NCI-H1417 (cell line): ENCODE results near the gene UBL7.
"Not testable (repeated sequence)": the region's sequence is repeated elsewhere in the genome, so short reads cannot be mapped to it uniquely, and the experiment has no call there.

Experiments used
- DNase-seq, 3 experiments: peaks; one replicate each; lab custom pipeline; 2025; lab: John Stamatoyannopoulos, UW

UBL7 gene

DNA sequence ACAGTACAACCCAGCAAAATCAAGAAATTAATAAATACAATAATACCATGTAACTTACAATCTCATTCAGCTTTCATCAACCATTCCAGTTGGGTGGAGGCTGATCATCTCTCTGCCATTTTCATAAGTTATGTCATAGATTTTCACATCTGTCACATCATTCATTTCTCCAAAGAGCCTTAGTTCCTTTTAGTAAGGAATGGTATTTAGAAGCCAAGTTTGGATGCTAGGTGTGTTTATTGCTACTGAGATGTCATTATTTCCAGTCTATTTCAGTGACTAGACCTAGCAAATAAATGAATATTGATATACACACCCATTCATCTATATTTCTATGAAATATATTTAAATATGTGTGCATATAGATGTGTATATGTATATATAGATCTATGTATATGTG lies 2.7 kb upstream of the UBL7 start:
- no peak for DNase-seq

DNA sequence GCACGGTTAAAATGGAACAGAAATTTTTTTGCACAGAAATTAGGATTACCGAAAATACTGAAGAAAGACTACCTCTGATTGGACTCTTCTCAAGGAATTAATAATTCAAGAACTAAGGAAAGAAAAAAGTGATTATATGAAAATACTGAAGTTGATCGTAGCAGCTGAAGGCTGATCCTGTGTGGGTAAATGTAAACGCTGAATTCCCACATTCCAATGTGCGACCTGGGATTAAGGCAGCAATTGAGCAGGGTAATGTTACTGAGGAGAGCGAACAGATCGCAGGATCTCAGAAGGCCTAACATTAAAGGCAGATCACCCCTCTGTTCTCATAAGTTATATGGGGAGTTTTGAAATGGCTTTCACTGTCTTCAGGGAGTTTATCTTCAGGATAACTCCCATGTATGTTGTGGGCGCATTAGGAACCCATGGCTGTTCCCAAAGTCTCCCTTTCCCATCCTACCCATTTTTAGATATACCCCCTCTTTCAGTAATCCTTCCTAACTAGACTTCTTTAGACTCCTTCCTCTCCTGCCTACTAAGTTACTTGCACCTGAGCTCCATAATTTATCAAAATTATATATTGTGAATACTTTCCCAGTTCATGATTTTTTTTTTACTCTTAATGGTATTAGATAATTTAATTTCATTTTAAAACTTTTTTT lies 1.0 kb upstream of the UBL7 start:
- peak in 1 of 3 experiments; percentile 61 for DNase-seq

DNA sequence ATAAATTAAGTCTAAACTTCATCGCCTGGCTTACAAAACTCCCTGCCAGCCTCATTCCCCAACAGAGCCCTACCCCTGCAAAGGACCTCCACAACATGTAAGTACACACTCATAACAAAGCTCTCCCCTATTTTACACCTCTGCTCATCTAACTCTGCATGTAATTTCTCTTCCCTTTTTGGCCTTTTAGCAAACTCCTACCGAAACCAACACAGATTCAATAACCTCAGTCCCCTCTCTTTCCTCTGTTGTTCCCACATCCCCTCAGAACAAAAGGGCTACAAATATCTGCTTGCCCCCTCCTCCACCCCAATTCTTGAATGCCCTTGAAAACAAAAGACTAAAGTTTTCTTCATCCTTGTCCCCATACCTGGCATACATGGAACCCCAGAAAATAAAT lies 662 bp downstream of the UBL7 start:
- DNase-seq, result no peak

DNA sequence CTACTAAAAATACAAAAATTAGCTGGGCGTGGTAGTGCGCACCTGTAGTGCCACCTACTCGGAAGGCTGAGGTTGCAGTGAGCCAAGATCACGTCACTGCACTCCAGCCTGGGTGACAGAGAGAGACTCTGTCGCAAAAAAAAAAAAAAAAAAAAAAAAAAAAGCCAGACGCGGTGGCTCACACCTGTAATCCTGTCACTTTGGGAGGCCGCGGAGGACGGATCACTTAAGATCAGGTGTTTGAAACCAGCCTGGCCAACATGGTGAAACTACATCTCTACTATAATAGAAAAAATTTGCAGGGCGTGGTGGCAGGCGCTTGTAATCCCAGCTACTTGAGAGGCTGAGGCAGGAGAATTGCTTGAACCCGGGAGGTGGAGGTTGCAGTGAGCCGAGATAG lies 1.2 kb downstream of the UBL7 start:
- not testable (repeated sequence) for DNase-seq

DNA sequence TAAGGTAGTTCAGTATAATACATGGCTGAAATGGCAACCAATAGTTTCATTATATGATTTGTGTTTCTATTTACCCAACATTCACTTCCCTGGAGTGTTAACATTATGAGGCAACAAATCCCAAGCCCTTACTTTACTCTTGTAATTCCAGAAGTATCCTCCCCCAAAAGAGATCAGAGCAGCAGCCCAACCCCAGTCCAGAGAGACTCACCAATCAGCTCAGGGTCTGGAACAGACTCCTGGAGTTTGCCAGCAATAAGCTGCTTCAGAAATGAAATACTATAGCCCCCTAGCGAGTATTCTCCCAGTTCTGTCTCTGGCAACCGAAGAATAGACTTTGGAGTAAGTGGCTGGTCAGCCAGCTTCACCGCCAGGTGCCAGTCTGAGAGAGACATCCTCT lies 2.5 kb downstream of the UBL7 start:
- DNase-seq, result no peak

DNA sequence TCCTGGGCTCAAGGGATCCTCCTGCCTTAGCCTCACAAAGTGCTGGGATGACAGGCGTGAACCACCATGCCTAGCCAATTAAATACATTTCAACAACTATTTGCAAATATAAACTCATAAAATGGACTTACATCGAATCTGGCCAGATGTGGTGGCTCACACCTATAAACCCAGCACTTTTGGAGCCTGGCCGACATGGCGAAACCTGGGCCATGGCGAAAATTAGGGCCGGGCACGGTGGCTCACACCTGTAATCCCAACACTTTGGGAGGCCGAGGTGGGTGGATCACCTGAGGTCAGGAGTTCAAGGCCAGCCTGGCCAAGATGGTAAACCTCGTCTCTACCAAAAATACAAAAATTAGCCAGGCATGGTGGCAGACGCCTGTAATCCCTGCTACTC lies 3.9 kb downstream of the UBL7 start:
- not testable (repeated sequence) for DNase-seq

DNA sequence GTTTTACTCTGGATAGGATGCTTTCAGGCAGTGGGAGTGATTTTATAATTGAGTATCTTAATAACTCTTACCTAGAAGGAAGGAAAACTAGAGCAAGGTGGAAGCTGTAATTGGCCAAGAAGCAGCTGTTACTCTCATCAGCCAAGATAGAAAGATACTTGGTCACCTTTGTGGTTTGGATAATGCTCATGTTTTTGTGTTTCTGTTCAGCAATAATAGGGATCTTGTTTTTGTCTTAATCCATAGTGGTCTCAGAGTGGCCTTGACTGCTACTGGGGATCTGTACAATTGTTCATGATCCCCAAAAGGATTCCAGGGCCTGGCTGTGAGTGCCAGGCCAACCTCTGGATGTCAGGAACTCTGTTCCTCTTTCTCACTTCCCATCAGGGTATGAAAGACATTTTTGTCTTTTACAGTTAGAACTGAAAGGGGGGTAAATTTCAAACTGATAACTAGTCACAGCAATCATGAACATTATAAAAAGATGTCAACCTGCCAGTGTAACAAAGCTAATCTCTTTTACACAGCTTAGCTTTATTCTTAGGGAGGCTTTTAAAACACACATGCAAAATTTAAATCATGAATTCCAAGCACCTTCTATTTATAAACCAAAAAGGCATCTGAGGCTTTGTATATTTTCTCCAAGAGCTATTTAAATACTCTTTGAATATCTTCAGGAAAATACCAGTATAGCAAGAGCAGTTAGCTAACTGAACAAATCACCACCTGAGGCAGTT lies 6.0 kb downstream of the UBL7 start:
- DNase-seq, result no peak

DNA sequence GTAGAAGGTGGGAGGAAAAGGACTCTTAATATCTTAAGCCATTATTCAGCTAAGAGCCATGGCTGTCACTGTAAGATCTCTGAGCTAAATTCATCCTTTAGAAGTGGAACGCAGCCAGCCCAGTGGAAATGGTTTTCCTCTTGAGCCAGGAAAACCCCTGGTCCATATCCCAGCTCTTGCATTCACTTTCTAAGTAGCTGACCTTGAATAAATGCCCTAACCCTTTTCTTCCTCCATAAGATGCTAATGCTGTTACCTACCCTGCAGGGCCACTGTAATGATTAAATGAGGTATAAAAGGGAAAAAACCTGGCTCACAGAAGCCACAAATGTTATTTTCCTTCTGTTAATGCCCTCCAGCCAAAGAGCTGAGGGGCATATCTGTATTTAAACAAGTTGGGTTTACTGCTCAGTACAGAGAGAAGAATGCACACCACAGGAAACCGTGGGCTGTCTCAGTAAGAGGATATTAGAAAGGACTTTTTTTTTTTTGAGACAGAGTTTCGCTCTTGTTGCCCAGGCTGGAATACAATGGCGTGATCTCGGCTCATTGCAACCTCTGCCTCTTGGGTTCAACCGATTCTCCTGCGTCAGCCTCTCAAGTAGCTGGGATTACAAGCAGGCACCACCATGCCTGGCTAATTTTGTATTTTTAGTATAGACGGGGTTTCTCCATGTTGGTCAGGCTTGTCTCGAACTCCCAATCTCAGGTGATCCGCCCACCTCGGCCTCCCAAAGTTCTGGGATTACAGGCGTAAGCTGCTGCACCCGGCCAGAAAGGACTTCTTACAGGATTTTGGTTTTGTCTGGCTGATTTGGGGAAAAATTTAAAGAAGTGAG lies 6.8 kb downstream of the UBL7 start:
- DNase-seq, result no peak

DNA sequence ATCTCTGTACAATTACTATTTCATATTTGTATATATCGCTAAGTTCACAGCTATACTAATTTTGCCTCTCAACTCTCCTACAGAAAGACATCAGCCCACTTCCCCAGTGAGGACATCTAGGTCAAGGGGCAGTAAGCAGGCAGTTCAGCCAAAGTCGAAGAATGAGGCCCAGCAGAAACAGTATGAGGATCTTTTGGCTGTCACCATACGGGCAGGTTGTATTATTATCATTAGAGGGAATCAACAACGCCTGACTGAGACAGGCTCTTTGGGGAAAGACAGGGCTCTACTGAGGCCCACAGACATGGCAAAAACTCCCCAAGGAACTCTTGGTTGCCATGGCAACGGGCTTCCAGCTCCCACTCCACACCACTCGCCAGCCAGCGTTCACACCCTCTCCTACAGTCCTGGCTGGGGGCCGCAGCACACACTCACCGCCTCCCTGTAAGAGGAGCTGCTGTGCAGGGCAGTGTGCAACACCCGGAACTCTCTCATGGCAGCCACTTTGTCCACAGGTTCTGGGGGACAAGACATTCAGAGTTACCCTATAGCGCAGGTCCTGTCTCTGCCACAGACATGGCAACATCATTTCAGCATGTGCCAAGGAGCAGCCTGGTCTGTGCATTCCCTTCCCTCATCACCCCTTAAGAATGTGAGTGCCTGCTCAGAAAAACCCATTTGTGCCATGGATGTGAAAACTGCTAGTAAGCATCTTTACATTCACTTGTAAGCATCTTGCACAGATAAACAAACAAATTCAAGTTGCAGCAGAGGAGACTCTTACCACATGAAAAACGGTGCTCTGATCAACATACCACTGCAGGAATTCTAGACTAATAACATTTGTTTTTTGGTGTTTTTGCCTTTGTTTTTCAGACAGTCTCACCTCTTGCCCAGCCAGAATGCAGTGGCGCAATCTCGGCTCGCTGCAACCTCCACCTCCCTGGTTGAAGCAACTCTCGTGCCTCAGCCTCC lies 8.8 kb downstream of the UBL7 start:
- DNase-seq, result peak in 1 of 3 experiments; percentile 48

DNA sequence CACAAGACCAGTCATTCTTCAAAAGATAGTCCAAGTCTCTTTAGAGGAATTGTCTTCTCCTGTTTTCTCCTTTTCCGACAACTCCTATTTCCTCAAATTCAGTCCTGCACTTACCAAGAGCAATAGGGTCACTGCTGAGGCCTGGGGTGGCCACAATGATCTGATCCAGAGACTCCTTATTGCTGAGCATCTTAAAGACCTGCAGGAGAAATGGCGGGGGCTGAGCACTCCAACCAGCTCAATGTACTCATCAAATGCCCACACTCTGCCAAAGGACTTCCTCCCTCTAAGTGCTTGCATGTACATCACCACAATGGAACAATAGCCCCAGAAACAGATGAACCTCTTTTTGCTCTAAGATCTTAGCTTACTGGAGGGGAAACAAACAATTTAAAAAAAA lies 9.6 kb downstream of the UBL7 start:
- DNase-seq, result no peak

DNA sequence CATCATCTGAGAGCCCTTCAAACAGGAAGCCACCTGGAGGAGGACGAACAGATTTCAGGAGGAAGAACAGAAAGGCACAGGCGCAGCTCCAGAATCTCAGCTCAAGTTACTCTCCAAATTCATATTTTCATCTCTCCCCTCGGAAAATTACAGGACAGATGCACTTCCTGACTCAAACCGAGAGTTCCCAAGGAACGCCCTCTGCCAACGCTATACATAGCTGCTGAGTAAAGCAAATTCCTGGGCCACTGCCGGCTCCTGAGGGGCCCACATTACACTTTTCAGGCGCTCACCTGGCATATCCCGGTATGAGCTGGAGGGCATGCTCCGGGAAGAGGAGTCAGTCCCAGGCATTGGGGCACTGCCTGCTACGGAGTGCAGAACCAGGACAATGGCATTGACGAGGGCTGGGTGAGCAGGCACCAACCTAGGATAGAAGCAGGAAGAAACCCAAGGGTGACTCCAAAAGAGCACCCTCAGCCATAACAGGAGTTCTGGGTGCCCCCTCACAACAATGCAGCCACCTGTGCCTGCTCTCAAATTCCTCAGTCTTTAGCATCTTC lies 11.2 kb downstream of the UBL7 start:
- DNase-seq, result no peak

DNA sequence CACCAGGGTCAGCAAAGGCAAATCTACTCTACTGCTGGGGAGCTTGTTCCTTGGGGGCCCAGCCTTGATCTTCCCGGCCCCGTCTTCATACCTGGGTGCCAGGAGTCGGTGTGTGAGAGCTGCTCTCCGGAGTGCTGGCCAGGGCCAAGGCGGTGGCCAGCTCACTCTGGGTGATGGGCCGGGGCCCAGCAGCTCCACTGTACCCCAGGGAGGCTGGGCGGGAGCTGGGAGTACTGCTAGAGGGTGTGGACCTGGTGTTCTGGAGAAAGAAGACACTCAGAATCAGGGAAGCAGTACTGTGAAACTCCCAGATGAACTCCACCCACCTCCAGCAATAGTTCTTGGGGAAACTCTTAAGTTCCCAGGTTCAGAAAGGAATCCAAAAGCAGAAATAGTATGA lies 11.9 kb downstream of the UBL7 start:
- DNase-seq, result no peak

DNA sequence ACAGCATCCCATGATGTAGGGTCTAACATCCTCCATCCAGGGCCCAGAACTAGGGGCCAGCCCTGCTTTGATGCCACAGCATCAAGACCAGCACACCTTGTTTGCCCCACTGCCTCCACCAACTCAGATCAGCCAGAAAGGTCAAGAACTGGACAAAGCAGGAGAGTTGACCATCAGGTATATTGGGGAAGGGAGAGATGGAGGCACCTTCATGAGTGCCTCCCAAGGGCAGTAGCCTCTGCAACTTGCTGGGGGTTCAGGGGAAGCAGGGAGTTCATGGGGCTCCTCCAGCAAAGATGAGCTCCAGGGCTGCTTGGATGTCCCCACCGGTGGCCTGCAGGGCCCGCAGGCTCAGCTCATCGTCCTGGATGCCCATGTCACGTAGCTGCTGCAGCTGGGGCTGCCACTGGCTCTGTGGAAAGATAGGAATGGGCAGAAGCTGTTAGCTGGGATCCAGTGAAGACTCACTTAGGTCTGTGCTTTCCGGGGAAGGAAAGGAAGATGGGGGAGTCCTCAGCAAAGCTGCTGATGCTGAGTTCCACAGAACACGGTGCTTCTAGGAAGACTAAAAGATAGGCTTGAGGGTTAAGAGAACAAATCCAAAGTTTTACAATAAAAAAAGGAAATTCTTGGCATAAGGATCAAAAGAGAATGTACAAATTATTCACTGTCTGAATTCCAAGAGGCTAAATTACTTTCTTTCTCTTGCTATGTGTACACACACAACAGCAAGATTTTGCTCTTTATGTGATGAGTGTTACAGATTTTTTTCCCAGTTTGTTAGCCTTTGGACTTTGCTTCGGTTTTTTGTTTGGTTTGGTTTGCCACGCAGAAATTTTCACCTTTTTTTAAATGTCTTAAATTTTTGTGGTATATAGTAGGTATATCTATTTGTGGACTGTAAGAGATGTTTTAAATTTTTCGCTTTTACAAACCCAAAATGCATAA lies 14.9 kb downstream of the UBL7 start:
- no peak for DNase-seq

DNA sequence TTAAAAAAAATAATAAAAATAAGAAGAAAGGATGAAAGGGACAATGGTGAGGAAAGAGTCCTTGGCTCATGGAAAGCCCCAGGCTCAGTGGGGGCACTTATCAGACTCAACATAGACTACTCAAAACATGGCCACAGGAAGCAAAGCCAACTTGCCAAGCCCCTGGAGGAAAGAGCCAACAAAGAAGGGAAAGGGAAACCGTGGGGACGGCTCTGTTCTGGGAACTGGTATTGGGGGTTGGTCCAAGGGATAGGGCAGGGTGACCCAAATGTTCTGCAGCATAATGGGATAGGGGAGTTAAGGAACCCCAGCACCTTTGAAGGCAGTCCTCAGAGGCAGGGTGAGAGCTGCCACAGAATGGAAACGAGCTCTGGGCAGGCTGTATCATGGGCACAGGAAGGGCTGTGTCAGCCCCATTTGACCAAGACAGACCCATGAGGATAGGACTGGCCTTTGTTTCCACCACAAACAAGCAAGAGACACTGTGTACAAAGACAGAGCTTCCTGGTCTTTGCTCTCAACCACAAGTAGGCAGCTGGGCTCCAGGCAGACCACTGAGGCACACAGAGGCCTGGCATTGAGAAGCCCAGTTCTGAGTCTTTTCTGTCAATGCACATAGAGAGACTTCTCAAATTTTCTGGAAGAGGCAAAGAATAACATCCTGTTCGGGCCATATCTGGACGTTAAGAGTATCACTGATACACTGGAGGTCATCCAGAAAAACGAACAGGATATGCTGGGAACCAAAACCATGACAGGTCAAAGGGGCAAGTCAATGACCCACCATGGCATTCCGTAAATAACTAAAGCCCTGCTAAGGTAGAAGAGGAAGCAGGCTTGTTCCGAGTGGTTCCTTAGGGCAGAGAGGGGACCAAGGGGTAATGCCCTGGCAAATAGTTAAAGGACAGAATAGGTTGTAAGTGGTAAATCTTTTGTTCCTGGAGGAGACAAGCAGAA lies 16.6 kb downstream of the UBL7 start:
- no peak for DNase-seq

DNA sequence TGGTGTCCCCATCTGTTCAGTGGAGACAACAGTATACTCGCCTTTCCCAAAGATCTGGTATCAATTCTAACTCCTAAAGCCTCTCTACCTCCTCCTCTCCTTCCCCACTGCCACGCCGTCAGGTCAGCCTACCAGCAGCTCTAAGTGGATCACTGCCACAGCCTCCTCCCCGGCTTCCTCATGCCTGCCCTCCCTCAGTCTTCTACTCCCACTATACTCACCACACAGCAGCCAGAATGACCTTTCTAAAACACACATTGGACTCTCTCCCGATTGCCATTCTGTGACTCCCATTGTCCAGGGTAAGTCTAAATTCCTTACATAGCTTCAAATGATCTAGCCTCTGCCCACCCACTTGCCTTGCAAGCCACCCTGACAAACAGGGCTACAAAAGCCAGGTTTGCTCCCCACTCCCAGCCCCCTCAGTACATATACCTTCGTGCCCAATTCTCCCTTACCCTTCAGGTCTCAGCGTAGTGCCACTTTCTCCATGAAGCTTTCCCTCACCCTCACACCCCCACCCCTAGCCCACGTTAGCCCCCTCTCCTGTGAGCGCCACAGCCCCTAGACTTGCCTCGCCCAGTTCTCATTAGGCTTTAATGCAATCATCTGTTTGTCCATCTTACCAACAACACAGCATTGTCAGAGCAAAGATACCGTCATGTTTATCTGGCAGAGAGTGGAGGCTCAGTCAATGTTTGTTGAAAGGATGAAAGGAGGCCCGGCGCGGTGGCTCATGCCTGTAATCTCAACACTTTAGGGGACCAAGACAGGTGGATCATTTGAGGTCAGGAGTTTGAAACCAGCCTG lies 17.7 kb downstream of the UBL7 start:
- no peak for DNase-seq

DNA sequence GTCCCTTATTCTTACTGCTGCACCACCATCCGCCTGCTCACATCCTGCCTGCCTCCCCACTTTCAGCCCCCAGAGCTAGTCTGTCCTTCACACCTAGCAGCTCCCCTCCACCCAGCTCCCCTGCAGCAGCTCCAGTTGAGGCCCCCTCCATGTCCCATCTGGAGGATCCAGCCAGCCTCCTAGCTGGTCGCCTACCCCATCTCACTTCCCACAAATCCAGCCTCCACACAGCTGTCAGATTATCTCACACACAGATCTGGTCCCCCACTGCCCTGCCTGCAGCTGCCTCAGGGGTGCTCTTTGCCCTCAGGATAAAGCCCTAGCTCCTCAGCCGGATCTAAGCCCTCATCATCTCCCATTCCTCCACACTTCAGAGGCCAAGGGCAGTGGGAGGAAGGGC lies 18.4 kb downstream of the UBL7 start:
- no peak for DNase-seq

DNA sequence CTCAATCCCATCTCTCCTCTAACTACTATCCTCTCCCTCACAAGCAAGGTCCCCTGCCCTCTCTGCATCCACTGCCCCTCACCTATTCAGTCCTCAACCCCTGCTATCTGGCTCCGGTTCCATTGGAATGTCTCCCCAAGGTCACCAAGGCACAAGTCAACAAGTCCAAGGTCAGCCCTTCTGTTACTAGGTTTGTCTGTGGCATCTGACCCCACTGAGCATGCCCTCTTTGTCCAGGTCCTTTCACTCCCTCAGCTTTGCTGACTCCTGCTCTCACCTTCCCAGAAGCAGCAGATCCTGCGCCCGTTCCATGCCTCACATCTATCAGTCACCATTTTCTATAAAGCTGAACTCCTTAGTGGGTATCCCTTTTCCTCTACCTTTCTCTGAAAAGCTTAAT lies 18.9 kb downstream of the UBL7 start:
- no peak for DNase-seq

DNA sequence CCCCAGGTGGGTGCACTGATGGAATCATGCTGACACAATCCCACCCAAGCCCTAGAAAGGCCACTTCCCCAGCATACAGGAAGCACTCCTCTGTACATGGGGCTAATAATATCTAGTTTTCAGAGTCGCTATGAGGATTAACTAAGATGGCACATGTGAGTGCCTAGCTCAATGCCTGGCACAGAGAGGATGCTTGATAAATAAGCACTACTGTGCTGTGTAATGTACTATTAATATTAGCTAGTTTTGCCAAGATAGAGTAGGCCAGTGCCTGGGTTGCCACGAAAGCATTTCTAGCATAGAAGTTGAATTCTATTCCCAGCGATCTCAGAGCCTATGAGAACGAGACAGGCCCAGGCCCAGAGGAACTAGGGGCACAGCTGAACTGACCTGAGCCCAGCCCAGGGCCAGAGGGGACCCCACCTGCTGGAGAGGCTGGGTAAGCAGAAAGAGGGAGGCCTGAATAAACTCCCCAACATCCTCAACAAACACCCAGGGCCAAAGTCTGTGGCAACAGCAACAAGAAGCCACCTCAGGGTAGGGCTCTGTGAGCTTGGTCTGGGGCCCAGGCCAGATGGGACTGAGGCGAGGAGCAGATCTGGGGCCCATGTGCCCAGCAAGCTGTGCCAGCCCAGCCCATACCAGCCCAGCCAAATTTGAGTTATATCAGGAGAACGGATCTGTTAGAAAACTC lies 19.6 kb downstream of the UBL7 start:
- DNase-seq, result no peak
